Neuronal stem cell (in vitro differentiated cells): ENCODE measurements around the gene LPIN1.
A peak's percentile ranks its signal among the peaks of the same experiment; 100 is the strongest.

ENCODE experiments used
- DNase-seq: peaks from one replicate; pipeline ENCODE4 v3.0.0-alpha.2; 2013; ENCODE audit warnings: low spot score
- H2AFZ ChIP-seq: one replicate; pipeline ENCODE4 v1.6.1; 2013; ENCODE audit warnings: mild to moderate bottlenecking, low read length, inconsistent platforms
- H2AK5ac ChIP-seq: 2 replicates; pipeline ENCODE4 v1.6.1; 2013; ENCODE audit warnings: low read depth, mild to moderate bottlenecking, inconsistent platforms, low read length, moderate library complexity, mixed read lengths
- H2BK120ac ChIP-seq: 2 replicates; pipeline ENCODE4 v1.6.1; 2013; ENCODE audit warnings: low read depth, mild to moderate bottlenecking, inconsistent platforms, low read length, moderate library complexity, mixed read lengths
- H2BK12ac ChIP-seq: one replicate; pipeline ENCODE4 v1.6.1; 2013; ENCODE audit warnings: low read length, inconsistent platforms
- H2BK15ac ChIP-seq: 2 replicates; pipeline ENCODE4 v1.6.1; 2013; ENCODE audit warnings: mild to moderate bottlenecking, low read length, inconsistent platforms, mixed read lengths
- H2BK5ac ChIP-seq: one replicate; pipeline ENCODE4 v1.6.1; 2013; ENCODE audit warnings: inconsistent platforms, mild to moderate bottlenecking, low read length, moderate library complexity
- H3K14ac ChIP-seq: one replicate; pipeline ENCODE4 v1.6.1; 2013; ENCODE audit warnings: low read length, inconsistent platforms
- H3K18ac ChIP-seq: 2 replicates; pipeline ENCODE4 v1.6.1; 2013; ENCODE audit warnings: low read length, inconsistent platforms
- H3K23ac ChIP-seq: 2 replicates; pipeline ENCODE4 v1.6.1; 2013; ENCODE audit warnings: low read depth, mild to moderate bottlenecking, mixed read lengths, low read length, inconsistent platforms; ENCODE audit not compliant: poor library complexity
- H3K27ac ChIP-seq: replicated peaks from 3 replicates; pipeline ENCODE4 v1.5.1; 2013; ENCODE audit warnings: low read length, inconsistent platforms
- H3K27me3 ChIP-seq, 3 experiments: 2 replicates each; pipeline ENCODE4 v1.6.1; 2013; ENCODE audit warnings: low read length in 3 of 3, mild to moderate bottlenecking in 2 of 3, inconsistent platforms in 1 of 3, low read depth in 1 of 3, mixed read lengths in 1 of 3, moderate library complexity in 1 of 3; ENCODE audit not compliant: control insufficient read depth in 3 of 3, insufficient read depth in 3 of 3
- H3K36me3 ChIP-seq, 2 donors: replicated peaks in 1 of 2; 2 replicates each; pipeline ENCODE4 v1.6.1; 2013; ENCODE audit warnings: low read length in 2 of 2; ENCODE audit not compliant: control insufficient read depth in 2 of 2, insufficient read depth in 2 of 2
- H3K4ac ChIP-seq: 2 replicates; pipeline ENCODE4 v1.6.1; 2013; ENCODE audit warnings: inconsistent platforms, mild to moderate bottlenecking, low read length, moderate library complexity
- H3K4me1 ChIP-seq, 2 donors: 1 replicate in 1 of 2; 2 replicates in 1 of 2; pipeline ENCODE4 v1.6.1; 2013; ENCODE audit warnings: low read length in 2 of 2, low read depth in 1 of 2; ENCODE audit not compliant: control insufficient read depth in 2 of 2, insufficient read depth in 1 of 2
- H3K4me2 ChIP-seq: one replicate; pipeline ENCODE4 v1.6.1; 2013; ENCODE audit warnings: mild to moderate bottlenecking, low read length, inconsistent platforms; ENCODE audit not compliant: insufficient read depth, poor library complexity, severe bottlenecking
- H3K4me3 ChIP-seq, 2 donors: 2 replicates each; pipeline ENCODE4 v1.5.1; 2013; ENCODE audit warnings: low read length in 2 of 2, mild to moderate bottlenecking in 2 of 2, inconsistent platforms in 1 of 2, moderate library complexity in 1 of 2
- H3K79me1 ChIP-seq: one replicate; pipeline ENCODE4 v1.6.1; 2013; ENCODE audit warnings: low read depth, mild to moderate bottlenecking, inconsistent platforms, low read length, moderate library complexity
- H3K9ac ChIP-seq: one replicate; pipeline ENCODE4 v1.6.1; 2013; ENCODE audit warnings: mild to moderate bottlenecking, low read depth, low read length, inconsistent platforms; ENCODE audit not compliant: poor library complexity
- H3K9me3 ChIP-seq, 2 donors: replicated peaks in 1 of 2; 2 replicates each; pipeline versions ENCODE3 to v1.6.1; 2013; ENCODE audit warnings: low read length in 2 of 2, mild to moderate bottlenecking in 2 of 2, inconsistent platforms in 1 of 2, low read depth in 1 of 2, mixed read lengths in 1 of 2, moderate library complexity in 1 of 2; ENCODE audit not compliant: control insufficient read depth in 2 of 2, insufficient read depth in 1 of 2
- H4K8ac ChIP-seq: one replicate; pipeline ENCODE4 v1.6.1; 2013; ENCODE audit warnings: low read depth, mild to moderate bottlenecking, inconsistent platforms, low read length, moderate library complexity
- H4K91ac ChIP-seq: one replicate; pipeline ENCODE4 v1.6.1; 2013; ENCODE audit warnings: low read length, low read depth, mild to moderate bottlenecking, inconsistent platforms; ENCODE audit not compliant: poor library complexity
- WGBS, 2 donors: extraction: QIAGEN DNeasy Blood & Tissue Kit; methylation state at CpG; one replicate each; pipeline ENCODE4 v1.1.7; 2013; ENCODE audit warnings: missing lambda C conversion rate in 2 of 2, mixed read lengths in 1 of 2; ENCODE audit not compliant: insufficient read length in 2 of 2, insufficient replicate concordance in 1 of 2; ENCODE audit errors: extremely low coverage in 2 of 2; 5-methylcytosine and 5-hydroxymethylcytosine counted together

Gene LPIN1

DNA sequence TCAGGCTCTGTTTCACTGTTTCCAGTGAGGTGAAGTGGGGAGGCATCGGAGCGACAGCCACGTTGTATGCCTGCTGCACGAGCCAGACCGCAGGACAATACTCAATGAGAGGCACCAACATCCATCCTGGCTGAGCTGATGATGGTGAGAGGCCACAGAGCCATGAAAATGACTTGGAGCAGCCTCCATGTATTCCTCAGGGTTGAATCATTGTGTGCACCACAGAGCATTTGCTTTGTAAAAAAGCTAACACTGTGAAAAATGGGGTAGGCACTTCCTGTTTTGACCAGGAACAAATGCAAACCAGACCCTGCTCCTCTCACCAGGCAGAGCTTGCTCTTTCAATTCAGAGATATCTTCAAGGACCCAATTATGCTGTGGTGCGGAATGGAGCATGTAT, 87.2 kb downstream of the LPIN1 start:
- H2BK5ac ChIP-seq, result no peak overlapping the region
- no peaks in the 10 kb centered on the region for H3K27me3 ChIP-seq
- H3K4ac ChIP-seq, result no peak overlapping the region
- no peak overlapping the region for H3K27ac ChIP-seq
- H3K23ac ChIP-seq, result no peak overlapping the region
- no peak overlapping the region for H4K8ac ChIP-seq
- H2BK12ac ChIP-seq, result no peak overlapping the region
- H3K4me2 ChIP-seq, result no peak overlapping the region
- no peak overlapping the region for H2AK5ac ChIP-seq
- no CpG with 5 or more reads among the region's 6 CpGs for WGBS, 2 donors
- H3K18ac ChIP-seq, result no peak overlapping the region
- H2AFZ ChIP-seq, result peak overlapping the region; percentile 61
- H3K4me3 ChIP-seq, result no peak overlapping the region
- H3K9ac ChIP-seq, result no peak overlapping the region
- H2BK120ac ChIP-seq, result no peak overlapping the region
- DNase-seq, result no peak
- no peaks in the 10 kb centered on the region for H3K79me1 ChIP-seq
- no peak overlapping the region for H3K14ac ChIP-seq
- peaks cover 4 to 28% of the 10 kb centered on the region in 2 donors for H3K4me1 ChIP-seq
- H2BK15ac ChIP-seq, result no peak overlapping the region
- H3K36me3 ChIP-seq, result no peaks in the 10 kb centered on the region
- H4K91ac ChIP-seq, result no peak overlapping the region
- peaks cover 0 to 23% of the 10 kb centered on the region in 2 donors for H3K9me3 ChIP-seq

- H3K9ac ChIP-seq, result no peak overlapping the region
- H2BK120ac ChIP-seq, result no peak overlapping the region
- no peak overlapping the region for H2BK15ac ChIP-seq
- H3K9me3 ChIP-seq, result peaks cover 0 to 23% of the 10 kb centered on the region in 2 donors
- no peak overlapping the region for H3K4me3 ChIP-seq
- no peak overlapping the region for H4K91ac ChIP-seq
- no peaks in the 10 kb centered on the region for H3K36me3 ChIP-seq
- H3K4me2 ChIP-seq, result no peak overlapping the region
- H2BK12ac ChIP-seq, result no peak overlapping the region
- no peak overlapping the region for H2AK5ac ChIP-seq
- no peak overlapping the region for H2BK5ac ChIP-seq
- no peak overlapping the region for H3K14ac ChIP-seq
- H3K4me1 ChIP-seq, result peaks cover 2 to 22% of the 10 kb centered on the region in 2 donors
- H3K4ac ChIP-seq, result no peak overlapping the region
- no peak overlapping the region for H4K8ac ChIP-seq
- H3K27me3 ChIP-seq, result no peaks in the 10 kb centered on the region
- H3K23ac ChIP-seq, result no peak overlapping the region
- H3K18ac ChIP-seq, result no peak overlapping the region
- no CpG with 5 or more reads among the region's 4 CpGs for WGBS, 2 donors
- no peak overlapping the region for H2AFZ ChIP-seq
- no peak overlapping the region for H3K27ac ChIP-seq
- H3K79me1 ChIP-seq, result no peaks in the 10 kb centered on the region
- DNase-seq, result no peak
Observed at GRCh38 chr2:11835403-11835802, 89.0 kb downstream of the LPIN1 start.

- H3K23ac ChIP-seq, result no peak overlapping the region
- H3K14ac ChIP-seq, result peak overlapping the region; percentile 1
- no peak overlapping the region for H2AFZ ChIP-seq
- H2BK5ac ChIP-seq, result no peak overlapping the region
- no peaks in the 10 kb centered on the region for H3K36me3 ChIP-seq
- no peaks in the 10 kb centered on the region for H3K27me3 ChIP-seq
- peak overlapping the region; percentile 28 for H3K18ac ChIP-seq
- H3K4me3 ChIP-seq, result no peak overlapping the region
- peak overlapping the region; percentile 36 for H2AK5ac ChIP-seq
- no peak for DNase-seq
- H3K4me1 ChIP-seq, result peaks cover 2 to 11% of the 10 kb centered on the region in 2 donors
- H2BK15ac ChIP-seq, result peak overlapping the region; percentile 22
- H4K91ac ChIP-seq, result no peak overlapping the region
- no peak overlapping the region for H3K4me2 ChIP-seq
- no peak overlapping the region for H3K4ac ChIP-seq
- no peaks in the 10 kb centered on the region for H3K79me1 ChIP-seq
- peak overlapping the region; percentile 29 for H4K8ac ChIP-seq
- no peak overlapping the region for H3K9ac ChIP-seq
- WGBS, 2 donors, result no CpG with 5 or more reads among the region's 7 CpGs
- peaks cover 0 to 23% of the 10 kb centered on the region in 2 donors for H3K9me3 ChIP-seq
- H2BK120ac ChIP-seq, result no peak overlapping the region
- H2BK12ac ChIP-seq, result no peak overlapping the region
- no peak overlapping the region for H3K27ac ChIP-seq
Observed at GRCh38 chr2:11836647-11837219, 90.3 kb downstream of the LPIN1 start.

- Histone ChIP-seq H3K4me2 (no peak overlapping the region), H2BK5ac (no peak overlapping the region), H3K4me3 (no peak overlapping the region), H2BK12ac (no peak overlapping the region), H2AK5ac (peak overlapping the region; percentile 24), H2AFZ (no peak overlapping the region), H2BK15ac (peak overlapping the region; percentile 34), H3K27ac (no peak overlapping the region), H3K36me3 (no peaks in the 10 kb centered on the region), H3K23ac (no peak overlapping the region), H3K4ac (no peak overlapping the region), H3K18ac (peak overlapping the region; percentile 32), H4K8ac (no peak overlapping the region), H3K79me1 (no peaks in the 10 kb centered on the region), H3K9me3 (peaks cover 0 to 23% of the 10 kb centered on the region in 2 donors), H3K4me1 (peaks cover 4 to 9% of the 10 kb centered on the region in 2 donors), H2BK120ac (no peak overlapping the region), H3K9ac (no peak overlapping the region), H3K27me3 (no peaks in the 10 kb centered on the region), H4K91ac (no peak overlapping the region), H3K14ac (no peak overlapping the region)
- WGBS, 2 donors, result no CpG with 5 or more reads among the region's 10 CpGs
- DNase-seq, result no peak
Observed at GRCh38 chr2:11837875-11838734, 91.7 kb downstream of the LPIN1 start.
